ENCODE measurements around the gene MAML1.

DNA sequence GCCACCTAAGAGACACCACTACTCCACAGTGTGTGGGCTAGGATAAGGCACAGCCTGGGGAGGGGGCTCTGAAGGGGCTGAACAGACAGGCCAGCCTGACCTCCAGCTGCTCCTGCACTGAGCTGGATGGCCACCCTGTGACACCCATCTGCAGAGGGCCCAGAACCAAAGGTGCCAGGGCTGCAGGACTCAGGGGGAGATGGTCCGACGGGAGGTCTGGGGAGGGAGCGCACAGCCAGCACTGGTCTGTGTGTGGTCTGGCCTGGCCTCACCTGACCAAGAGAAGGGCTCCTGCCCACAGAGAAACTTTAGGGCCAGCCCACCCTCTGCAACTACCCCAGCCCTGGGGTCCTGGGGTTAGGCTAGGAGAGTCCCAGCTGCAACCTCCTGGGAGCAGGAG lies 62.0 kb downstream of the MAML1 start:
- TF ChIP-seq, protein P1, sequence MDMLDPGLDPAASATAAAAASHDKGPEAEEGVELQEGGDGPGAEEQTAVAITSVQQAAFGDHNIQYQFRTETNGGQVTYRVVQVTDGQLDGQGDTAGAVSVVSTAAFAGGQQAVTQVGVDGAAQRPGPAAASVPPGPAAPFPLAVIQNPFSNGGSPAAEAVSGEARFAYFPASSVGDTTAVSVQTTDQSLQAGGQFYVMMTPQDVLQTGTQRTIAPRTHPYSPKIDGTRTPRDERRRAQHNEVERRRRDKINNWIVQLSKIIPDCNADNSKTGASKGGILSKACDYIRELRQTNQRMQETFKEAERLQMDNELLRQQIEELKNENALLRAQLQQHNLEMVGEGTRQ (CRISPR knock-in tag; IDR thresholded peaks at IDR 0.05), result no peak
- TF ChIP-seq, protein P2, sequence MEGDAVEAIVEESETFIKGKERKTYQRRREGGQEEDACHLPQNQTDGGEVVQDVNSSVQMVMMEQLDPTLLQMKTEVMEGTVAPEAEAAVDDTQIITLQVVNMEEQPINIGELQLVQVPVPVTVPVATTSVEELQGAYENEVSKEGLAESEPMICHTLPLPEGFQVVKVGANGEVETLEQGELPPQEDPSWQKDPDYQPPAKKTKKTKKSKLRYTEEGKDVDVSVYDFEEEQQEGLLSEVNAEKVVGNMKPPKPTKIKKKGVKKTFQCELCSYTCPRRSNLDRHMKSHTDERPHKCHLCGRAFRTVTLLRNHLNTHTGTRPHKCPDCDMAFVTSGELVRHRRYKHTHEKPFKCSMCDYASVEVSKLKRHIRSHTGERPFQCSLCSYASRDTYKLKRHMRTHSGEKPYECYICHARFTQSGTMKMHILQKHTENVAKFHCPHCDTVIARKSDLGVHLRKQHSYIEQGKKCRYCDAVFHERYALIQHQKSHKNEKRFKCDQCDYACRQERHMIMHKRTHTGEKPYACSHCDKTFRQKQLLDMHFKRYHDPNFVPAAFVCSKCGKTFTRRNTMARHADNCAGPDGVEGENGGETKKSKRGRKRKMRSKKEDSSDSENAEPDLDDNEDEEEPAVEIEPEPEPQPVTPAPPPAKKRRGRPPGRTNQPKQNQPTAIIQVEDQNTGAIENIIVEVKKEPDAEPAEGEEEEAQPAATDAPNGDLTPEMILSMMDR (IDR thresholded peaks at IDR 0.05), result no peak
- no peak for TF ChIP-seq ZNF232 (CRISPR knock-in tag; IDR thresholded peaks at IDR 0.05)
- TF ChIP-seq USF1 (CRISPR knock-in tag; IDR thresholded peaks at IDR 0.05), result no peak
- no peak for TF ChIP-seq MAX (CRISPR knock-in tag; IDR thresholded peaks at IDR 0.05)
- TF ChIP-seq RELA (CRISPR knock-in tag; IDR thresholded peaks at IDR 0.05; ENCODE audit: borderline replicate concordance), result no peak
- TF ChIP-seq JUN (CRISPR knock-in tag; IDR thresholded peaks at IDR 0.05), result no peak
- TF ChIP-seq, protein P3, sequence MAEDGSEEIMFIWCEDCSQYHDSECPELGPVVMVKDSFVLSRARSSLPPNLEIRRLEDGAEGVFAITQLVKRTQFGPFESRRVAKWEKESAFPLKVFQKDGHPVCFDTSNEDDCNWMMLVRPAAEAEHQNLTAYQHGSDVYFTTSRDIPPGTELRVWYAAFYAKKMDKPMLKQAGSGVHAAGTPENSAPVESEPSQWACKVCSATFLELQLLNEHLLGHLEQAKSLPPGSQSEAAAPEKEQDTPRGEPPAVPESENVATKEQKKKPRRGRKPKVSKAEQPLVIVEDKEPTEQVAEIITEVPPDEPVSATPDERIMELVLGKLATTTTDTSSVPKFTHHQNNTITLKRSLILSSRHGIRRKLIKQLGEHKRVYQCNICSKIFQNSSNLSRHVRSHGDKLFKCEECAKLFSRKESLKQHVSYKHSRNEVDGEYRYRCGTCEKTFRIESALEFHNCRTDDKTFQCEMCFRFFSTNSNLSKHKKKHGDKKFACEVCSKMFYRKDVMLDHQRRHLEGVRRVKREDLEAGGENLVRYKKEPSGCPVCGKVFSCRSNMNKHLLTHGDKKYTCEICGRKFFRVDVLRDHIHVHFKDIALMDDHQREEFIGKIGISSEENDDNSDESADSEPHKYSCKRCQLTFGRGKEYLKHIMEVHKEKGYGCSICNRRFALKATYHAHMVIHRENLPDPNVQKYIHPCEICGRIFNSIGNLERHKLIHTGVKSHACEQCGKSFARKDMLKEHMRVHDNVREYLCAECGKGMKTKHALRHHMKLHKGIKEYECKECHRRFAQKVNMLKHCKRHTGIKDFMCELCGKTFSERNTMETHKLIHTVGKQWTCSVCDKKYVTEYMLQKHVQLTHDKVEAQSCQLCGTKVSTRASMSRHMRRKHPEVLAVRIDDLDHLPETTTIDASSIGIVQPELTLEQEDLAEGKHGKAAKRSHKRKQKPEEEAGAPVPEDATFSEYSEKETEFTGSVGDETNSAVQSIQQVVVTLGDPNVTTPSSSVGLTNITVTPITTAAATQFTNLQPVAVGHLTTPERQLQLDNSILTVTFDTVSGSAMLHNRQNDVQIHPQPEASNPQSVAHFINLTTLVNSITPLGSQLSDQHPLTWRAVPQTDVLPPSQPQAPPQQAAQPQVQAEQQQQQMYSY (CRISPR knock-in tag; IDR thresholded peaks at IDR 0.05), result no peak
- no peak for TF ChIP-seq ZNF121 (CRISPR knock-in tag; IDR thresholded peaks at IDR 0.05)
- TF ChIP-seq, protein P4, sequence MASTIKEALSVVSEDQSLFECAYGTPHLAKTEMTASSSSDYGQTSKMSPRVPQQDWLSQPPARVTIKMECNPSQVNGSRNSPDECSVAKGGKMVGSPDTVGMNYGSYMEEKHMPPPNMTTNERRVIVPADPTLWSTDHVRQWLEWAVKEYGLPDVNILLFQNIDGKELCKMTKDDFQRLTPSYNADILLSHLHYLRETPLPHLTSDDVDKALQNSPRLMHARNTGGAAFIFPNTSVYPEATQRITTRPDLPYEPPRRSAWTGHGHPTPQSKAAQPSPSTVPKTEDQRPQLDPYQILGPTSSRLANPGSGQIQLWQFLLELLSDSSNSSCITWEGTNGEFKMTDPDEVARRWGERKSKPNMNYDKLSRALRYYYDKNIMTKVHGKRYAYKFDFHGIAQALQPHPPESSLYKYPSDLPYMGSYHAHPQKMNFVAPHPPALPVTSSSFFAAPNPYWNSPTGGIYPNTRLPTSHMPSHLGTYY (CRISPR knock-in tag; IDR thresholded peaks at IDR 0.05), result no peak
- no peak for TF ChIP-seq IRF2 (CRISPR knock-in tag; IDR thresholded peaks at IDR 0.05; ENCODE audit: borderline replicate concordance, low read depth)
- TF ChIP-seq, protein P5, sequence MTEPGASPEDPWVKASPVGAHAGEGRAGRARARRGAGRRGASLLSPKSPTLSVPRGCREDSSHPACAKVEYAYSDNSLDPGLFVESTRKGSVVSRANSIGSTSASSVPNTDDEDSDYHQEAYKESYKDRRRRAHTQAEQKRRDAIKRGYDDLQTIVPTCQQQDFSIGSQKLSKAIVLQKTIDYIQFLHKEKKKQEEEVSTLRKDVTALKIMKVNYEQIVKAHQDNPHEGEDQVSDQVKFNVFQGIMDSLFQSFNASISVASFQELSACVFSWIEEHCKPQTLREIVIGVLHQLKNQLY (CRISPR knock-in tag; IDR thresholded peaks at IDR 0.05), result no peak
- no peak for TF ChIP-seq HMGA2 (CRISPR knock-in tag; IDR thresholded peaks at IDR 0.05)
- no peak for TF ChIP-seq KAT7 (CRISPR knock-in tag; IDR thresholded peaks at IDR 0.05; ENCODE audit: borderline replicate concordance)

Data from WTC11 (cell line).